GM20000 (cell line): ENCODE measurements around the gene MC1R.
A peak's percentile ranks its signal among the peaks of the same experiment; 100 is the strongest.

ENCODE experiments used
- DNase-seq: peaks from one replicate; pipeline ENCODE4 v3.0.0; 2012; ENCODE audit warnings: low spot score
- TF ChIP-seq, protein P1 (sequence below): IDR thresholded peaks from 2 replicates; pipeline ENCODE4 v1.5.1; 2012; ENCODE audit warnings: mild to moderate bottlenecking, control low read depth; ENCODE audit errors: extremely low read depth, missing control alignments

The MC1R gene

DNA sequence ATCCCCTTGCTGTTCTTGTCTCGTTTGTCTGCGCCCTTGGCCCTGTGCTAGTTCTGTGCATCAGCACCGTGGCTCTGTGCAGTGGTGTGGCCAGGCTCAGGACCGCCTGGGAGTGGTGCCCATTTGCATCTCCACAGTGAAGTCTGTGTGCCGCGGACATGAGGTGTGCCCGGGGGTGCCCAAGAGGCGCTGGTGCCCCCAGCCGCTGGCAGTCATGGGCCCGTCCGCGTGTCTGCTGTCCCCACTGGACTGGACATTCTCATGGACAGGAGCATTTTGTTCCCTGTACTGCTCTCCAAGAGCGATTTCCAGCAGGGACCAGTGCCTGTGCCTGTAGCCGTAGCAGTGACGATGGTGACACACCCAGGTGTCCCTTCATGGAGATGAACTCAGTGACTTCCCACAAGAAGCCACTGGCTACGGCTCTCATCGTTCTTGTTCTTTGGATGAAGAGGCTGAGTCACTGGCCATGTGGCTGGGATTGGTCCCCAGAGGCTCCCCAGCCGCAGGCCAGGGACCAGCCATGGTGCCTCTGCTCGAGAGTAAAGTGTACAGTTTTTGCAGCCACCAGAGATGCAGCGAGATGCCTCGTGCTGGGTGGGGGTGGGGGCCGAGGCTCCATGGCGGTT, 13.0 kb upstream of the MC1R start:
- TF ChIP-seq, protein P1, sequence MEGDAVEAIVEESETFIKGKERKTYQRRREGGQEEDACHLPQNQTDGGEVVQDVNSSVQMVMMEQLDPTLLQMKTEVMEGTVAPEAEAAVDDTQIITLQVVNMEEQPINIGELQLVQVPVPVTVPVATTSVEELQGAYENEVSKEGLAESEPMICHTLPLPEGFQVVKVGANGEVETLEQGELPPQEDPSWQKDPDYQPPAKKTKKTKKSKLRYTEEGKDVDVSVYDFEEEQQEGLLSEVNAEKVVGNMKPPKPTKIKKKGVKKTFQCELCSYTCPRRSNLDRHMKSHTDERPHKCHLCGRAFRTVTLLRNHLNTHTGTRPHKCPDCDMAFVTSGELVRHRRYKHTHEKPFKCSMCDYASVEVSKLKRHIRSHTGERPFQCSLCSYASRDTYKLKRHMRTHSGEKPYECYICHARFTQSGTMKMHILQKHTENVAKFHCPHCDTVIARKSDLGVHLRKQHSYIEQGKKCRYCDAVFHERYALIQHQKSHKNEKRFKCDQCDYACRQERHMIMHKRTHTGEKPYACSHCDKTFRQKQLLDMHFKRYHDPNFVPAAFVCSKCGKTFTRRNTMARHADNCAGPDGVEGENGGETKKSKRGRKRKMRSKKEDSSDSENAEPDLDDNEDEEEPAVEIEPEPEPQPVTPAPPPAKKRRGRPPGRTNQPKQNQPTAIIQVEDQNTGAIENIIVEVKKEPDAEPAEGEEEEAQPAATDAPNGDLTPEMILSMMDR, result no peak
- DNase-seq, result no peak

- no peak for DNase-seq
- TF ChIP-seq, protein P1, result no peak
These were observed 12.3 kb upstream of the MC1R start for GRCh38 chr16:89906140-89907025.

DNA sequence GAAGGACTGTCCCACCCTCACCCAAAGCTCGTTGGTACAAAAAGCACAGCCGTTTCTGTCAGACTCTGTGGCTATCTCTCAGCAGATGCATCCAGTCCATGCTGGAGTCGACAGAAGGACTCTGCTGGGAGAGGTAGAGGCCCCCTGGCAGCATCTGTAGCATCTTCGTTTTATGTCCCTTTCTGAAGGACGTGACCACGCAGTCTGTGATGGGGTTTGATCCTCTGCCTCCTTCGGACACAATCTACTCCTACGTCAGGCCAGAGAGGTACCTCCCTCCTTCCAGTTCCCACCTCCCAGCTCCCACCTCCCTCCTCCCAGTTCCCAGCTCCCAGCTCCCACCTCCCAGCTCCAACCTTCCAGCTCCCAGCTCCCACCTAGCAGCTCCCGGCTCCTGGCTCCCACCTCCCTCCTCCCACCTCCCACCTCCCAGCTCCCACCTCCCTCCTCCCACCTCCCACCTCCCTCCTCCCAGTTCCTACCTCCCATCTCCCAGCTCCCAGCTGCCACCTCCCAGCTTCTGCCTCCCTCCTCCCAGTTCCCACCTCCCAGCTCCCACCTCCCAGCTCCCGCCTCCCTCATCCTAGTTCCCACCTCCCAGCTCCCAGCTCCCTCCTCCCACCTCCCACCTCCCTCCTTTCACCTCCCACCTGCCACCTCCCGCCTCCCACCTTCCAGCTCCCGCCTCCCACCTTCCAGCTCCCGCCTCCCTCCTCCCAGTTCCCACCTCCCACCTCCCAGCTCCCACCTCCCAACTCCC, 11.4 kb upstream of the MC1R start:
- TF ChIP-seq, protein P1, result no peak
- no peak for DNase-seq

- TF ChIP-seq, protein P1, result no peak
- DNase-seq, result no peak
These were observed 10.4 kb upstream of the MC1R start for GRCh38 chr16:89908236-89908635.

DNA sequence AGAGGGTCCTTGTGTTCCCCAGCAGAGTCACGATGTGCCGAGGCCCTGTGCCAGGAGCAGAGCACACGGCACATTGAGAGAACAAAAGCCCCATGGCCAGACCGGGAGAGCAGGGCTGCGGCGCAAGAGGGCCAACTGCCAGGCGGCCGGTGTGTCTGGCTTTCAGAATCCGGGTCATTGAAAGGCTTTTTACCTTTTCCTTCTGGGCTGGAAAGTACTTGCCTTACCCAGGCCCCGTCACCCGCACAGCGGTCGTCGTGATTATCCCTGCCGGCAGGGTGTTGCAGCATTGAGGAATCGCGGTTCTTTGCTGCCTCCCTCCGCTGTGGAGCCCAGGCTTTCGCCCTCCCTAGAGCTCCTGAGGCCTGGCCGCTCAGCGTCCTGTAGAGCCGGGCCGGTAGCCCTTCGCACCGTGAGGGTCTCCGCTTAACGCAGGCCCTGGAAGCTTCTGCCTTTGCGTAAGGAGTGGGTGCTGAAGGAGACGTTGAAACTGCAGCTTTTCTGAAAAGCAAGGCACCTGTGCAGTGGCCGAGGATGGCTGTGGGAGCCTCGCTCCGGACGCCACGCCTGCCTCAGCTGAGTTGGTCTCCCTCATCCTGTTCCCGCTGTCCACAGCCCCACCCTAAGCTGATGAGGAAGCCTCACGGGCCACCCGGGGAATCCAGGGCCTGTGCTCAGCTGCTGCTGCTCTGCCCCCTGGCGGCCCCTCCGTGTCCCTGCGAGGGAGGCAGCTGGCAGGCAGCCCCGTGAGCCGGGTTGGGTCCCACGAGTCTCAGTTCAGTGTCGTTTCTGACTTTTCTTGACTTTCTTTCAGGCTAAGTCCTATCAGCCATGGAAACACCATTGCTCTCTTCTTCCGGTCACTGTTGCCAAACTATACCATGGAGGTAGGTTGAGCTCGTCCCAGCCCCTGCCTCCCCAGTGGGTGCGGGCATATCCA, 8.6 kb upstream of the MC1R start:
- DNase-seq, result peak; percentile 85
- TF ChIP-seq, protein P1, result peak; percentile 93

DNA sequence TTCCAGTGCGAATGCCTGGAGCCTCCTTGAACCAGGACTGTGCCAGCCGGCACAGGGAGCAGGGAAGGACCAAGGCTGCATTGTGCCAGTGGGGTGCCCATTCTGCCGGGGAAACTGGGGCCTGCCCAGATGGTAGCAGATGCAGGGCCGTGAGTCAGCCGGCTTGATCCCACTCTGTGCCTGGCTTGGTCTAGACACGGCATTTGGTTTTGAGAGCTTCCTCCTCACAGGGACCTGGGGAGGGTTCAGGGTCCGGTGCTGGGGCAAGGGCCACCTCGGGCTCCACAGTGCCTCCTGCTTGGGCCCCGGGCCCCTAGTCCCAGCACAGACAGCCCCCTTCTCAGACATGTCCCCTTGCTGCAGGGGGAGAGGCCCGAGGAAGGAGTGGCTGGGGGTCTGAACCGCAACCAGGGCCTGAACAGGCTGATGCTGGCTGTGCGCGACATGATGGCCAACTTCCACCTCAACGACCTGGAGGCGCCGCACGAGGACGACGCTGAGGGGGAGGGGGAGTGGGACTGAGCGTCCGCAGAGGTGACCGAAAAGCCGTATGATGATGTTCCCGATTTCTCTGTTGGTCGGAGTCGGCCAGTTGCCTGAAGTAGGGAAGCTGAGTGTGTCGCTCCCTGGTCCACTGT, 7.8 kb upstream of the MC1R start:
- DNase-seq, result no peak
- TF ChIP-seq, protein P1, result no peak
